Dedifferentiated amniotic fluid mesenchymal stem cell (primary cell): ENCODE results near the gene RSBN1L.
"Not testable (repeated sequence)": the region's sequence is repeated elsewhere in the genome, so short reads cannot be mapped to it uniquely, and the experiment has no call there.

Experiments used
- DNase-seq: peaks from one replicate; pipeline ENCODE4 v3.0.0-alpha.2; 2016; ENCODE audit errors: extremely low spot score

The RSBN1L gene

DNA sequence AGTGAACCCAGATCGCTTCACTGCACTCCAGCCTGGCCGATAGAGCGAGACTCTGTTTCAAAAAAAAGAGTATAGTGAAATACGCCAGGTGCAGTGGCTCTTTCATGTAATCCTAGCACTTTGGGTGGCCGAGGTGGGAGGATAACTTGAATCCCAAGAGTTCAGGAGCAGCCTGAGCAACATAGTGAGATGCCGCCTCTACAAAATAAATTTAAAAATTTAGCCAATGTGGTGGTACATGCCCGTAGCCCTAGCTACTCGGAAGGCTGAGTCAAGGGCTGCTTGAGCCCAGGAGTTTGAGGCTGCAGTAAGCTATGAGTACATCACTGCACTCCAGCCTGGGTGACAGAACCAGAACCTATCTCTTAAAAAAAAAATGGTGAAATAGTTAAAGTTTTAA is 74.1 kb downstream of the RSBN1L start:
- DNase-seq: no peak

- DNase-seq: no peak
Measured at GRCh38 chr7:77771901-77772300, 75.6 kb downstream of the RSBN1L start.

DNA sequence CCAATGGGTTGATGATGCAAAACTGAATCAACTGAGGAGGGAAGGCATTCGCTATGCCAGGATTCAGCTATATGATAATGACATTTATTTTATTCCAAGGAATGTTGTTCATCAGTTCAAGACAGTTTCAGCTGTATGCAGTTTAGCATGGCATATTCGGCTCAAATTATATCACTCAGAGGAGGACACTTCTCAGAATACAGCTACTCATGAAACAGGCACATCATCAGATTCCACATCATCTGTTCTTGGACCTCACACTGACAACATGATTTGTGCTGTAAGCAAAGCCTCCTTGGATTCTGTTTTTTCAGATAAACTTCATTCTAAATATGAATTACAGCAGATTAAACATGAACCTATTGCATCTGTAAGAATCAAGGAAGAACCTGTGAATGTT is 82.3 kb downstream of the RSBN1L start:
- no peak for DNase-seq

- no peak for DNase-seq
Measured at GRCh38 chr7:77782383-77782782, 86.1 kb downstream of the RSBN1L start.

- peak; percentile 12 for DNase-seq
Measured at GRCh38 chr7:77783111-77783510, 86.9 kb downstream of the RSBN1L start.

GRCh38 chr7:77783545-77783944 is 87.3 kb downstream of the RSBN1L start:
- DNase-seq: no peak

DNA sequence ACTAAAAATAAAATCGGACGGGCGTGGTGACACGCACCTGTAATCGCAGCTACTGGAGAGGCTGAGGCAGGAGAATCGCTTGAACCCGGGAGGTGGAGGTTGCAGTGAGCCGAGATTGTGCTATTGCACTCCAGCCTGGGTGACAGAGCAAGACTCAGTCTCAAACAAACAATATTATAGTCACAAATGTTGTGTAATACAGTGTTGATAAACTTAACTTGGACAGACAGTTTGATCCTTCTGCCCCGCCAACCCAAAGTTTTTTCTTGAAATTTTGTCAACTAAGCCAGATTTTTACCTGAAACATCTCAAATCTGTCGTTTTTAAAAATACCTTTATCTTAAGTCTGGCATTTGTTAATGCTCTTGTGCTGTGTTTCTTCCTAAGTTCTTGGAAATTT is 88.2 kb downstream of the RSBN1L start:
- DNase-seq: not testable (repeated sequence)

GRCh38 chr7:77786018-77786417 is 89.8 kb downstream of the RSBN1L start:
- DNase-seq: no peak

DNA sequence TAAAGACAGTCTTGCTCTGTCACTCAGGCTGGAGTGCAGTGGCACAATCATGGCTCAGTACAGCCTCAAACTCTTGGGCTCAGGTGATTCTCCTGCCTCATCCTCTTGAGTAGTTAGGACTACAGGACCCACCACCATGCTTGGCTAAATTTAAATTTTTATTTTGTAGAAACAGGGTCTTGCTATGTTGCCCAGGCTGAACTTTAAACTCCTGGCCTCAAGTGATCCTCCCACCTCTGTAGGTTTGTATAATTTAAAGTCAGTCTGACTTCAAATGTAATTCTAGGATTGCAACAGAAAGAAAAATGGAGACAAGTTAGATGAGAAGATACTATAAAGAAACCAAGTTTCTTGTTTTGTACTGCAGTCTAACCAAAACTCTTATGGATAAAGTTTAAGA is 90.5 kb downstream of the RSBN1L start:
- DNase-seq: no peak

DNA sequence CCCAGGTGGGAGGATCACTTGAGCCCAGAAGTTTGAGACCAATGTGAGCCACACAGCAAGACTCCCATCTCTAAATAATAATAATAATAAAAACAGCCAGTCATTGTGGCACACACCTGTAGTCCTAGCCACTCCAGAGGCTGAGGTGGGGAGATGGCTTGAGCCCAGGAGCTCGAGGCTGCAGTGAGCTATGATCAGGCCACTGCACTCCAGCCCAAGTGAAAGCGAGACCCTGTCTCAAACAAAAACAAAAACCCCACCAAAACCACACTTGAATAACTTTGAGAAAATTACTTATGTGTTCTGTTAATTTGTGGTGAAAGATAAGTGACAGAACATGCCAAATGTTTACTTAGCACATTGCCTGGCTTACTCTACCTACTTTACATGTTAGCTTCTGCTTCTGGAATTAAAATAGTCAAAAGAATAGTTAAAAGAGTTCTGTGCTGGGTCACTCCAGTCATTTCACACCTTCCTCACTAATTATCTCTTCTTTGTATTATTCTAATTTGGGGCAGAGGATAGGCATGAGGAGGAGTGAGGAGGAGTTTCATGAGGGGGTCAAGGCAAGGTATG is 92.2 kb downstream of the RSBN1L start:
- no peak for DNase-seq

- DNase-seq: no peak
Measured at GRCh38 chr7:77791336-77791735, 95.1 kb downstream of the RSBN1L start.

GRCh38 chr7:77791956-77792355 is 95.7 kb downstream of the RSBN1L start:
- no peak for DNase-seq

- DNase-seq: peak; percentile 14
Measured at GRCh38 chr7:77794000-77794399, 97.7 kb downstream of the RSBN1L start.

DNA sequence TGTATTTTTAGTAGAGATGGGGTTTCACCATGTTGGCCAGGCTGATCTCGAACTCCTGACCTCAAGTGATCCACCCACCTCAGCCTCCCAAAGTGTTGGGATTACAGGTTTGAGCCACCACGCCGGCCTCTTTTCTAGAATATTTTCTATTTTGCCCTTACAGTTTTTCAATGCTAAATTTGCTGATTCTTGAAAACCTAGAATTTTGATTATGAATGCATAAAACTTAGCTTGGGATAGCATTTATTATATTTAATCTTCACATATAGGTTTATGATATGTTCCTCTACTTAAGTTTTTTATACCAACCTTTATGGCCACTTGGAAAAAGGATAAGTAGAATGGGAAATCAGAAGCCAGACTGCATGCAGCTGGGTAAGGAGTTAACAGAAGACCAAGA is 99.8 kb downstream of the RSBN1L start:
- peak; percentile 2 for DNase-seq

GRCh38 chr7:77796960-77797359 is 100.7 kb downstream of the RSBN1L start:
- peak; percentile 14 for DNase-seq

DNA sequence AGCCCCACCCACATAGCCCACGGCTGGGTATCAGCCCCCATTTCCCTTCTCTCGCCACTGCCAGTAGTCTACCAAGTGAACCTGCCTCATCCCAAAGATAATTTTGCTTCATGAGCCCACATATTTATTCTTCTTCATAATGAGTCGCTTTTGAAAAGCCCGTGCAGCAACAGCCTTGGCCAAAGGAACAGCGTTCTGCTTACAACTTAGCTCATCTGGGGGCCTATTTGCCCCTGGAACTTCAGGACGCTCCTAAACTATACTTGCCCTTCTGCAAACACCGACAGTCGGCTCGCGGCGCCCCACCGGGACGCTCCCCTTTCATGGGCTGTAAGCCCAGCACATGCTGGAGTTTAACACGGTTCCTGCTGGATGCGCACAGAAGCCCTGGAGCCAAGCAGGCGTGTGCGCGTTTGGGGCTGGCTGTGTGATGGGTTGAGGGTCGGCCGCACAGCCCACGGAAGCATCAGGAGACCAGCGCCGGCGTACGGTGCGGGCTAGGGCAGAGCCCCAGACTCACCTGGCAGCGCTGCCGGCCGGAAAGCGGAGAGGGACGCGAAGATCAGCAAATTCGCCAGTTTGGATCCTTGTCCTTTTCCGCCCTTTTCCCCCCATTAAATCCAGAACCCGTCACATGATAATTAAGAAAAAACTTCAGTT is 101.6 kb downstream of the RSBN1L start:
- DNase-seq: peak; percentile 26

DNA sequence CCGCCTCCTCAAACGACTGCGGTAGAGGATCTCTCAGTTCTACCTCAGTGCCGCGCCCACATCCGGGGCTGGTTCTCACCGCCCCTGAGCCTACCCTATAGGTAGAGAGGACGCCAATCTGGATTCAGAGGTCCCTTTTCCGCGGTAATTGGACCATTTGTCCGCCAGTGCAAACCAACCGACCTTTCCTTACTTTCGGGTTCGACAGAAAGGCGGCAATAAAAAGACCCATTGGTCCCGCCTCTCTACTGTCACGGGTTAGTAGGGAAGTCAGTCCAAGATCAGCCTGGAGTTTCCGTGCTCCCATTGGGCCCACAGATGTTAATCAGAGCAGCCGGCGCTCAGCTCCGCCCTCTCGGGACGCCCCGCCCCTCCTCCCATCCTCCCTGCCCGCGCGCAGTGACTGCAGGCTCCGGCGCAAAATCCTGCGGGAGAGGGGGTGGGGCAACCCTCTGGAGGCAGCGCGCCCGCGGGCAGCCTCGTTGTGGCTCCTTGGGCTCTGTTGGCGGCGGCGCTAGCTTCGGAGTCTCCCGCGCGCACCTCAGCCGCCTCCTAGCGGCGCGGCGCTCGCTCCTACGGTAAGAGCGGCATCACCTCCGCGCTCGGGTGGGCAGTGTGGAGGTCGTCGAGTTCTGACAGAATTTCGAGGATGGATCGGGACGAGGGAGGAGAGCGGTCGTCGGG is 102.3 kb downstream of the RSBN1L start, which contains the start of the genes PHTF2 and TMEM60:
Gene PHTF2 (plus strand): TSS at position 380 of the 684 bp plus-strand sequence.
Gene TMEM60 (minus strand): TSS at position 41 of the 684 bp plus-strand sequence. CDS start 4,061 bp downstream, outside the sequence.
- DNase-seq: peak; percentile 100

DNA sequence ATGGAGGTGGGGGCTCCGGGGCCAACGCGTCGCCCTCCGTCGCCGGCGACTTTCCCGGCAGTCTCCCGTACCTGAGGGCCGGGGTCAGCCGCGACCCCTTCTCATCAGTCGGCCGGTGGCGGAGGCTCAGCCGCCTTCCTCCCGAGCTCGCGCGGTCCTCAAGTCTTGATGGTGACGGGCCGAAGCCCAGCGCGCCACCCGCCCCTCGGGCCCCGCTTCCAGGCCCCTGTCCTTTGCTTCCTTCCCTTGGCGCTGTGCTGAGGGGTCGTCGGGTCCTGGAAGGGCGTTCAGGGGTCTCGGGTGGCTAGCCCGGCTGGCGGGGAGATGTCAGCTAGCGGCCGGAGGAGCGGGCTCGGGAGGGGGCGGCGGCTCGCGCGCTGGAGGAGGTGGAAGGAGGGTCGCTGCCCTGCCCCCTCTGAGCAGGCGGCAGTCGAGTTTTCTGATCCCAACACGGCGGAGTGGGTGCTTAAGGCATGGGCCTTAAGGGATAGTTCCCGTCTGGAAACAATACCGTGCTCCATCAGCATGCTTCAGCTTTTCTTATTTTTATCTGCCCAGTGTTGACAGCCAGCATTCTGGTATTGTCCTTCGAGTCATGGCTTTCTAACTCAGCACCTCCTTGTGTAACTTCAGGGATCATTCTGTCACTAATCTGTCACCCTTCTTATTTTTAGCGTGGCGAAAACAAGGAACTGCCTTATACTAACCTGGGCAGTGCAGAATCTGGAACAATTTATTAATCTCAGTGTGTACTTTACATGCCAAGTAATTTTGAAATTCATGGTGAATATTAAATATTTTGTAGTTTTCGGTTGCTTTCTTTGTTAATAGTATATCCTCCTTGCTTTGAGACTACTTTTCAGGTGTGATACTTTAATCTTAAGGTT is 103.1 kb downstream of the RSBN1L start:
- peak; percentile 14 for DNase-seq

- no peak for DNase-seq
Measured at GRCh38 chr7:77800158-77800557, 103.9 kb downstream of the RSBN1L start.

GRCh38 chr7:77800730-77801129 is 104.5 kb downstream of the RSBN1L start:
- DNase-seq: no peak

DNA sequence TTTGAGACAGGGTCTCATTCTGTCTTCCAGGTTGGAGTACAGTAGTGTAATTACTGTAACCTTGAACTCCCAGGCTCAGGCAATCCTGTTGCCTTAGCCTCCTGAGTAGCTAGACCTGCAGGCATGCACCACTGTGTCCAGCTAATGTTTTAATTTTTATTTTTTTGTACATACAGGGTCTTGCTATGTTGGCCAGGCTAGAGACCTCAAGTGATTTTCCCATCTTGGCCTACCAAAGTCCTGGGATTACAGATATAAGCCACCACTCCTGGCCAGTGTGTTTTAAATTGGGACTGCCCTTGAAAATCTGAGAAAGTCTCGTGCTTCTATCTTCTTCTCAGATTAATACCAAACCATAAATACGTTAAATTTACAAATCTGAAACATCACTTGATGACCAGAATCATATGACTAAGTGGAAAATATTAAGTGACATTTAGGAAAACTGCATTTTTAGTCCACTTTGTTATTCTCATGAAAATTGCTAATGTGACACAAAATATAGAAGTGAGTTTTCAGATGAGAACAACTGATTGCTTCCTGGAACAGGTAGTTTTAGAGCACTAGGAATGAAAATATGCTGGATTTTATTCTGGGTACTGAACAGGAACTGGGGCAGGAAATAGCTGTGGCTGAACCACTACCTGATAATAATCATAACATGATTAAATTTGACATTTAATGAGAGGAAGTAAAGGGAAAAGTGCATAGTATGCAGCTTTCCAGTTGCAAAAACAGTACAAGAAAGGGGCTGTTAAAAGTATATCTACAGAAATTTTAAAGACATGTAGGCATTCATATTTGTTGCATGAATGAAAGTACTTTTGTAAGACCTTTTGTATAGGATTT is 106.5 kb downstream of the RSBN1L start:
- DNase-seq: no peak
